GM12872 (cell line): ENCODE data around the gene NAE1.

Experiments used
- CTCF ChIP-seq: IDR thresholded peaks from 3 replicates; pipeline ENCODE4 v1.5.1; 2011; ENCODE audit warnings: low read depth, mild to moderate bottlenecking, low read length, moderate library complexity; ENCODE audit not compliant: insufficient read depth

NAE1 gene

DNA sequence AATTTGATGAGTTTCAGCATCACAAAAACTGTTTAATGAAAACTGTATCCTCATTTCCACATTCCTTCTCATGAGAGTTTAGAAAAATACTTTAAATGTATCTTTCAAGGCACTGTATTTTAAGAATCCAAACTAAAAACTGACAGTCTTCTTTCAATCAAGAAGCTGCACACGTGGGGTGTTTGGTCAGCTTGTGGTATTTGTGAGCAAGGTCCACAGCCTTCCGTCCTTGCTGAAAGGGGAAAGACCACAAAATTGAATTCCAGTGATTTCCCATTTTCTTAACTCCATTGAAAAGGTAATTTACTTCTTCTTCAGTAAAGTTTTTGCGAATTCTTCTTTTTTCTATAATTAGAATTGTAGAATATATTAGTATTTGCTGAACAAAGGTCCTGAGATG is 76.0 kb downstream of the NAE1 start:
- TF ChIP-seq CTCF: no peak

- no peak for TF ChIP-seq CTCF
These were observed 76.6 kb downstream of the NAE1 start for GRCh38 chr16:66754211-66754610.

DNA sequence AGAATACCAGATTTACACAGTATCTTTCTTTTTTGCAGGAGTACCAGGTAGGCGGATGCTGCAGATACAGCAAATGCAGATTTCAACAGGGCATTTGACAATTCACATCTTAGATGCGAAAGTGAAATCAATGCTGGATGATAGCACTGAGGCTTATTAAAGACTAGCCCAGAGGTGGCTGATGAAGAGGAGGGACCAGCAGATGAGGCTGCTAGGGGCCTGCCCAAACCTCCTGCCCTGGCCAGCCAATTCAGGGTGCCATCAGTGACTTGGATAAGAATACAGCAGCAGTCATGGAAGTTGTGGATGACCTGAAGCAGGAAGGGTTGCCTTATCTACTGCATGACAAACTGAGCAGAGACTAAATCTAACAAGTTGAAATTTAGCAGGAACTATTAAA is 77.8 kb downstream of the NAE1 start:
- TF ChIP-seq CTCF: no peak
